ENCODE data around the gene TM6SF1.
"Not testable (repeated sequence)": the region's sequence is repeated elsewhere in the genome, so short reads cannot be mapped to it uniquely, and the experiment has no call there.

Gene TM6SF1

GRCh38 chr15:83132861-83133523 lies 25.5 kb downstream of the TM6SF1 start:
- Histone ChIP-seq H3K4me1 (ENCODE audit: insufficient read depth, low read length) (no peaks in the 10 kb centered on the region), H3K27me3 (ENCODE audit: insufficient read depth, low read length, poor library complexity) (no peaks in the 10 kb centered on the region), H3K27ac (ENCODE audit: low read length) (no peak overlapping the region), H2AFZ (ENCODE audit: low read depth, low read length) (no peak overlapping the region), H3K9me3 (ENCODE audit: insufficient read depth, low read length, severe bottlenecking) (no peaks in the 10 kb centered on the region), H3K4me3 (ENCODE audit: low read depth in 1 of 2, low read length in 2 of 2) (no peak overlapping the region), H3K36me3 (ENCODE audit: insufficient read depth, low read length) (peaks cover 15% of the 10 kb centered on the region; the same call in 1 of the 2 replicates), H4K20me1 (ENCODE audit: insufficient read depth, low read length) (no peaks in the 10 kb centered on the region), H3K9ac (ENCODE audit: low read depth, low read length) (no peak overlapping the region), H3K79me2 (ENCODE audit: insufficient read depth, low read length) (no peaks in the 10 kb centered on the region), H3K4me2 (ENCODE audit: insufficient read depth, low read length) (no peak overlapping the region)
- TF ChIP-seq CTCF (IDR thresholded peaks at IDR 0.05; ENCODE audit: borderline replicate concordance, extremely low read depth, low read length, poor library complexity, severe bottlenecking) (no peak), EZH2 (IDR thresholded peaks at IDR 0.05; ENCODE audit: borderline replicate concordance, low read depth, low read length, severe bottlenecking) (no peak)
- DNase-seq (no peak), ATAC-seq (ENCODE audit: insufficient read depth, low read depth) (no peak)

DNA sequence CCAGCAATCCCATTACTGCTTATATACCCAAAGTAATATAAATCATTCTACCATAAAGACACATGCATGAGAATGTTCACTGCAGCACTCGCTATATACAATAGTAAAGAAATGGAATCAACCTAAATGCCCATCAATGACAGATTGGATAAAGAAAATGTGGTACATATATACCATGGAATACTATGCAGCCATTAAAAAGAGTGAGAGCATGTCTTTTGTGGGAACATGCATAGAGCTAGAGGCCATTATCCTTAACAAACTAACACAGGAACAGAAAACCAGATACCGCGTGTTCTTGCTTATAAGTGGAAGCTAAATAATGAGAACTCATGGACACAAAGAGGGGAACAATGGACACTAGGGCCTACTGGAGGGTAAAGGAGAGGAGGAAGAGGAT lies 34.7 kb downstream of the TM6SF1 start:
- H3K4me1 ChIP-seq (ENCODE audit: insufficient read depth, low read length); H3K4me3 ChIP-seq (ENCODE audit: low read depth in 1 of 2, low read length in 2 of 2); H3K4me2 ChIP-seq (ENCODE audit: insufficient read depth, low read length); H3K27ac ChIP-seq (ENCODE audit: low read length); H3K27me3 ChIP-seq (ENCODE audit: insufficient read depth, low read length, poor library complexity); H3K79me2 ChIP-seq (ENCODE audit: insufficient read depth, low read length); ATAC-seq (ENCODE audit: insufficient read depth, low read depth); H4K20me1 ChIP-seq (ENCODE audit: insufficient read depth, low read length); H3K9ac ChIP-seq (ENCODE audit: low read depth, low read length); DNase-seq; H3K9me3 ChIP-seq (ENCODE audit: insufficient read depth, low read length, severe bottlenecking); H2AFZ ChIP-seq (ENCODE audit: low read depth, low read length): not testable (repeated sequence)
- H3K36me3 ChIP-seq (ENCODE audit: insufficient read depth, low read length) = peaks cover 23% of the 10 kb centered on the region; the same call in 1 of the 2 replicates

GRCh38 chr15:83144771-83145170 lies 37.3 kb downstream of the TM6SF1 start:
- H2AFZ ChIP-seq (ENCODE audit: low read depth, low read length) = no peak overlapping the region
- H3K4me1 ChIP-seq (ENCODE audit: insufficient read depth, low read length) = no peaks in the 10 kb centered on the region
- H3K36me3 ChIP-seq (ENCODE audit: insufficient read depth, low read length) = peaks cover 28% of the 10 kb centered on the region
- H3K27me3 ChIP-seq (ENCODE audit: insufficient read depth, low read length, poor library complexity) = no peaks in the 10 kb centered on the region
- H3K9me3 ChIP-seq (ENCODE audit: insufficient read depth, low read length, severe bottlenecking) = no peaks in the 10 kb centered on the region
- ATAC-seq (ENCODE audit: insufficient read depth, low read depth) = no peak
- no peak for DNase-seq
- no peak overlapping the region for H3K4me2 ChIP-seq (ENCODE audit: insufficient read depth, low read length)
- TF ChIP-seq EZH2 (IDR thresholded peaks at IDR 0.05; ENCODE audit: borderline replicate concordance, low read depth, low read length, severe bottlenecking) (no peak), CTCF (IDR thresholded peaks at IDR 0.05; ENCODE audit: borderline replicate concordance, extremely low read depth, low read length, poor library complexity, severe bottlenecking) (no peak)
- no peak overlapping the region for H3K9ac ChIP-seq (ENCODE audit: low read depth, low read length)
- no peak overlapping the region for H3K4me3 ChIP-seq (ENCODE audit: low read depth in 1 of 2, low read length in 2 of 2)
- no peaks in the 10 kb centered on the region for H3K79me2 ChIP-seq (ENCODE audit: insufficient read depth, low read length)
- H4K20me1 ChIP-seq (ENCODE audit: insufficient read depth, low read length) = no peaks in the 10 kb centered on the region
- H3K27ac ChIP-seq (ENCODE audit: low read length) = no peak overlapping the region

- H3K27ac ChIP-seq (ENCODE audit: low read length) = no peak overlapping the region
- ATAC-seq (ENCODE audit: insufficient read depth, low read depth) = no peak
Observed at GRCh38 chr15:83153288-83153687, 45.8 kb downstream of the TM6SF1 start.

More at GRCh38 chr15:83153288-83153687, 45.8 kb downstream of the TM6SF1 start:
- peaks cover 41% of the 10 kb centered on the region for H3K36me3 ChIP-seq (ENCODE audit: insufficient read depth, low read length)
- no peaks in the 10 kb centered on the region for H3K79me2 ChIP-seq (ENCODE audit: insufficient read depth, low read length)
- H3K4me2 ChIP-seq (ENCODE audit: insufficient read depth, low read length) = no peak overlapping the region
- H3K27me3 ChIP-seq (ENCODE audit: insufficient read depth, low read length, poor library complexity) = no peaks in the 10 kb centered on the region
- no peak overlapping the region for H3K4me3 ChIP-seq (ENCODE audit: low read depth in 1 of 2, low read length in 2 of 2)
- no peaks in the 10 kb centered on the region for H3K9me3 ChIP-seq (ENCODE audit: insufficient read depth, low read length, severe bottlenecking)
- TF ChIP-seq CTCF (IDR thresholded peaks at IDR 0.05; ENCODE audit: borderline replicate concordance, extremely low read depth, low read length, poor library complexity, severe bottlenecking) (no peak), EZH2 (IDR thresholded peaks at IDR 0.05; ENCODE audit: borderline replicate concordance, low read depth, low read length, severe bottlenecking) (no peak)
- DNase-seq = no peak
- no peak overlapping the region for H3K9ac ChIP-seq (ENCODE audit: low read depth, low read length)
- H3K4me1 ChIP-seq (ENCODE audit: insufficient read depth, low read length) = no peaks in the 10 kb centered on the region
- H4K20me1 ChIP-seq (ENCODE audit: insufficient read depth, low read length) = no peaks in the 10 kb centered on the region
- no peak overlapping the region for H2AFZ ChIP-seq (ENCODE audit: low read depth, low read length)

Data from DND-41 (cell line).